GM18517 (cell line): ENCODE measurements around the gene THOC6.
A peak's percentile ranks its signal among the peaks of the same experiment; 100 is the strongest.
"Not testable (repeated sequence)": the region's sequence is repeated elsewhere in the genome, so short reads cannot be mapped to it uniquely, and the experiment has no call there.

Experiments used
- ATAC-seq: cut with Tn5 transposase; IDR thresholded peaks from one replicate; pipeline ENCODE4 v1.9.1; 2021; ENCODE audit warnings: mild to moderate bottlenecking, moderate library complexity; ENCODE audit not compliant: unreplicated experiment

THOC6 gene

GRCh38 chr16:3052571-3053329 lies 28.9 kb downstream of the THOC6 start:
- not testable (repeated sequence) for ATAC-seq

- not testable (repeated sequence) for ATAC-seq
Observed at GRCh38 chr16:3053330-3053710, 29.5 kb downstream of the THOC6 start.

- no peak for ATAC-seq
Observed at GRCh38 chr16:3054965-3055733, 31.3 kb downstream of the THOC6 start.

GRCh38 chr16:3055734-3056115 lies 31.9 kb downstream of the THOC6 start:
- ATAC-seq = not testable (repeated sequence)

GRCh38 chr16:3056336-3057180 lies 32.7 kb downstream of the THOC6 start:
- no peak for ATAC-seq

- ATAC-seq = no peak
Observed at GRCh38 chr16:3057181-3058138, 33.6 kb downstream of the THOC6 start.

- ATAC-seq = no peak
Observed at GRCh38 chr16:3058139-3059030, 34.5 kb downstream of the THOC6 start.

GRCh38 chr16:3059041-3059722 lies 35.3 kb downstream of the THOC6 start:
- peak; percentile 61 for ATAC-seq

GRCh38 chr16:3059723-3060242 lies 35.9 kb downstream of the THOC6 start:
- no peak for ATAC-seq

GRCh38 chr16:3060339-3061127 lies 36.7 kb downstream of the THOC6 start:
- no peak for ATAC-seq

GRCh38 chr16:3062553-3062952 lies 38.7 kb downstream of the THOC6 start:
- no peak for ATAC-seq

- ATAC-seq = no peak
Observed at GRCh38 chr16:3063625-3064386, 40.0 kb downstream of the THOC6 start.

- no peak for ATAC-seq
Observed at GRCh38 chr16:3065069-3065741, 41.4 kb downstream of the THOC6 start, which contains the start of gene IL32. TSS of gene IL32 (plus strand) at chr16:3065640. CDS start at chr16:3065812, 172 bp downstream.

- ATAC-seq = no peak
Observed at GRCh38 chr16:3065742-3066439, 42.1 kb downstream of the THOC6 start.

GRCh38 chr16:3066440-3066748 lies 42.6 kb downstream of the THOC6 start:
- no peak for ATAC-seq

- no peak for ATAC-seq
Observed at GRCh38 chr16:3068487-3068886, 44.7 kb downstream of the THOC6 start.
